ENCODE measurements around the gene IPCEF1. TPM values are rescaled to one million over a fixed set of nuclear protein-coding genes. Genes with fewer than 3 reads are reported as not detected.

IPCEF1 gene
- total and polyA plus RNA-seq, 2 experiments from 2014 or later = 0.80 TPM; not detected in 1

DNA sequence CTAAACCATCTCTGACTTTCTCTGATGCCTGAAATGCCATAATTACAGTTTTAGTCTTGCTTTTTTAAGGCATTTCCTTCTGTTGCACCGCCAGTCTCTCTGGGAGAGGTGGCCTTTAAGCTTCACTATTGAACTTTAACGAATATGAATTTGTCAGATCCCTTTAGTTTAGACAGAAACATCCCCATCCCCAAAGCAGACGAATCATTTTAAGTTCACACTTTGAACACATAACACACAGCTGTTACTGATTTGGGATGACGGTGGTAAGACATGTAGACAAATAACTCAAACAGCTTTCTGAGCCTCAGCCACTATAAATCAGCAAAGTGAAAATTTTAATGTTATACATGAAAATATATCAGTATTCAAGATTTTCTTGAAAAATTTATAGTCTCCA lies 7.2 kb upstream of the IPCEF1 start:
- no peaks in the 10 kb centered on the region for H3K27me3 ChIP-seq
- H4K20me1 ChIP-seq (ENCODE audit: insufficient read depth, poor library complexity, severe bottlenecking) = no peaks in the 10 kb centered on the region
- no peak overlapping the region for H3K27ac ChIP-seq
- H3K4me2 ChIP-seq = no peak overlapping the region
- H3K9me2 ChIP-seq (replicated peaks; ENCODE audit: insufficient read depth) = no peaks in the 10 kb centered on the region
- H3K4me1 ChIP-seq (ENCODE audit: insufficient read depth) = no peaks in the 10 kb centered on the region
- 63% methylated on average over 4 of the region's 4 CpGs for WGBS (ENCODE audit: low lambda C conversion rate, missing lambda C conversion rate)
- TF ChIP-seq EZH2phosphoT487 (IDR thresholded peaks at IDR 0.05; ENCODE audit: low read depth, severe bottlenecking, unreplicated experiment) (no peak), EZH2 (IDR thresholded peaks at IDR 0.05; ENCODE audit: borderline replicate concordance) (no peak)
- TF ChIP-seq, protein P1, sequence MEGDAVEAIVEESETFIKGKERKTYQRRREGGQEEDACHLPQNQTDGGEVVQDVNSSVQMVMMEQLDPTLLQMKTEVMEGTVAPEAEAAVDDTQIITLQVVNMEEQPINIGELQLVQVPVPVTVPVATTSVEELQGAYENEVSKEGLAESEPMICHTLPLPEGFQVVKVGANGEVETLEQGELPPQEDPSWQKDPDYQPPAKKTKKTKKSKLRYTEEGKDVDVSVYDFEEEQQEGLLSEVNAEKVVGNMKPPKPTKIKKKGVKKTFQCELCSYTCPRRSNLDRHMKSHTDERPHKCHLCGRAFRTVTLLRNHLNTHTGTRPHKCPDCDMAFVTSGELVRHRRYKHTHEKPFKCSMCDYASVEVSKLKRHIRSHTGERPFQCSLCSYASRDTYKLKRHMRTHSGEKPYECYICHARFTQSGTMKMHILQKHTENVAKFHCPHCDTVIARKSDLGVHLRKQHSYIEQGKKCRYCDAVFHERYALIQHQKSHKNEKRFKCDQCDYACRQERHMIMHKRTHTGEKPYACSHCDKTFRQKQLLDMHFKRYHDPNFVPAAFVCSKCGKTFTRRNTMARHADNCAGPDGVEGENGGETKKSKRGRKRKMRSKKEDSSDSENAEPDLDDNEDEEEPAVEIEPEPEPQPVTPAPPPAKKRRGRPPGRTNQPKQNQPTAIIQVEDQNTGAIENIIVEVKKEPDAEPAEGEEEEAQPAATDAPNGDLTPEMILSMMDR (IDR thresholded peaks at IDR 0.05; ENCODE audit: poor library complexity) = no peak
- H3K79me2 ChIP-seq = no peaks in the 10 kb centered on the region
- H2AFZ ChIP-seq = no peak overlapping the region
- H3K4me3 ChIP-seq = no peak overlapping the region
- H3K9me3 ChIP-seq (ENCODE audit: low read depth) = no peaks in the 10 kb centered on the region
- no peak for DNase-seq (ENCODE audit: low spot score)
- no peaks in the 10 kb centered on the region for H3K36me3 ChIP-seq (replicated peaks; ENCODE audit: insufficient read depth, low read depth)

DNA sequence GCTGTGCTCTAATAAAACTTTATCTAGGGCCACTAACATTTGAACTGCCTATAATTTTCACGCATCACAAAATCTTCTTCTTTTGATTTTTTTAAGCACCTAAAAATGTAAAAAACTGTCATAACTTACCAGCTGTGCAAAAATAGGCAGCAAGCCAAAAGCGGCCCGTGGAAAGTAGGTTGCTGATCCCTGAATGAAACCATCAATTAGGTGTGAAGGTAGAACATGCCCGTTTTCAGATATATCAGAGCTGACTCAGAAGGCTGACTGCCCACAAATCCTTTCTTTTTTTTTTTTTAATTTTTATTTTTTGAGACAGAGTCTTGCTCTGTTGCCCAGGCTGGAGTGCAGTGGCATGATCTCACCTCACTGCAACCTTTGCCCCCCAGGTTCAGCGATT lies 4.9 kb upstream of the IPCEF1 start:
- H3K36me3 ChIP-seq (replicated peaks; ENCODE audit: insufficient read depth, low read depth) = no peaks in the 10 kb centered on the region
- H3K4me1 ChIP-seq (ENCODE audit: insufficient read depth) = no peaks in the 10 kb centered on the region
- no peaks in the 10 kb centered on the region for H3K79me2 ChIP-seq
- no peaks in the 10 kb centered on the region for H3K9me2 ChIP-seq (replicated peaks; ENCODE audit: insufficient read depth)
- 85% methylated on average over 5 of the region's 5 CpGs for WGBS (ENCODE audit: low lambda C conversion rate, missing lambda C conversion rate)
- H4K20me1 ChIP-seq (ENCODE audit: insufficient read depth, poor library complexity, severe bottlenecking) = no peaks in the 10 kb centered on the region
- DNase-seq (ENCODE audit: low spot score) = no peak
- no peak overlapping the region for H3K27ac ChIP-seq
- no peaks in the 10 kb centered on the region for H3K9me3 ChIP-seq (ENCODE audit: low read depth)
- H3K4me3 ChIP-seq = no peak overlapping the region
- H3K27me3 ChIP-seq = no peaks in the 10 kb centered on the region
- H3K4me2 ChIP-seq = no peak overlapping the region
- TF ChIP-seq EZH2 (IDR thresholded peaks at IDR 0.05; ENCODE audit: borderline replicate concordance) = no peak
- no peak overlapping the region for H2AFZ ChIP-seq

DNA sequence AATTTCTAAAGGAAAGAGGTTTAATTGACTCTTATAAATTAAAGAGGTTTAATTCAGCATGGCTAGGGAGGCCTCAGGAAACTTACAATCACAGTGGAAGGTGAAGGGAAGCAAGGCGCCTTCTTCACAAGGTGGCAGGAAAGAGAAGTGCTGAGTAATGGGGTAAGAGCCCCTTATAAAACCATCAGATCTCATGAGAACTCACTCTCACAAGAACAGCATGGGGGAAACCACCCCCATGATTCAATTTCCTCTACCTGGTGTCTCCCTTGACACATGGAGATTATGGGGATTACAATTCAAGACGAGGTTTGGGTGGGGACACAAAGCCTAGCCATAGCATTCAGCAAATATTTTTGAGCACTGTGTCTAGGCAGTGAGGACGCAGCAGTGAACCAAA lies 3.9 kb upstream of the IPCEF1 start:
- H3K27me3 ChIP-seq = no peaks in the 10 kb centered on the region
- H3K79me2 ChIP-seq = no peaks in the 10 kb centered on the region
- no peak overlapping the region for H3K4me2 ChIP-seq
- H3K9me2 ChIP-seq (replicated peaks; ENCODE audit: insufficient read depth) = no peaks in the 10 kb centered on the region
- DNase-seq (ENCODE audit: low spot score) = no peak
- 90% methylated on average over 3 of the region's 3 CpGs for WGBS (ENCODE audit: low lambda C conversion rate, missing lambda C conversion rate)
- TF ChIP-seq, protein P1 (IDR thresholded peaks at IDR 0.05; ENCODE audit: poor library complexity) = no peak
- TF ChIP-seq EZH2 (IDR thresholded peaks at IDR 0.05; ENCODE audit: borderline replicate concordance) (no peak), EZH2phosphoT487 (IDR thresholded peaks at IDR 0.05; ENCODE audit: low read depth, severe bottlenecking, unreplicated experiment) (no peak)
- no peaks in the 10 kb centered on the region for H3K4me1 ChIP-seq (ENCODE audit: insufficient read depth)
- H4K20me1 ChIP-seq (ENCODE audit: insufficient read depth, poor library complexity, severe bottlenecking) = no peaks in the 10 kb centered on the region
- no peaks in the 10 kb centered on the region for H3K36me3 ChIP-seq (replicated peaks; ENCODE audit: insufficient read depth, low read depth)
- H2AFZ ChIP-seq = no peak overlapping the region
- no peak overlapping the region for H3K27ac ChIP-seq
- no peak overlapping the region for H3K4me3 ChIP-seq
- no peaks in the 10 kb centered on the region for H3K9me3 ChIP-seq (ENCODE audit: low read depth)

DNA sequence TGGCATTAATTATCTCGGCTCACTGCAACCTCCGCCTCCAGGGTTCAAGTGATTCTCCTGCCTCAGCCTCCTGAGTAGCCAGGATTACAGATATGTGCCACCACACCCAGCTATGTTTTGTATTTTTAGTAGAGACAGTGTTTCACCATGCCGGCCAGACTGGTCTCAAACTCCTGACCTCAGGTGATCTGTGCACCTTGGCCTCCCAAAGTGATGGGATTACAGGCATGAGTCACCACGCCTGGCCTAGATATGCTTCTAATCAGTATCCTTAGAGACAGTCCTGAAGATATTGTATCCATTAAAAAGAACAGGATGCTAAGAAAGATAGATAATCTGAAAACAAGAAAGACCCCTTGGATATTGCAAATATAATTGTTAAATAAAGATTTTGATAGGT lies 3.1 kb upstream of the IPCEF1 start:
- 76% methylated on average over 4 of the region's 4 CpGs for WGBS (ENCODE audit: low lambda C conversion rate, missing lambda C conversion rate)
- Histone ChIP-seq H3K4me3 (no peak overlapping the region), H3K9me2 (replicated peaks; ENCODE audit: insufficient read depth) (no peaks in the 10 kb centered on the region), H2AFZ (no peak overlapping the region), H3K36me3 (replicated peaks; ENCODE audit: insufficient read depth, low read depth) (no peaks in the 10 kb centered on the region), H3K27ac (no peak overlapping the region), H3K9me3 (ENCODE audit: low read depth) (no peaks in the 10 kb centered on the region), H4K20me1 (ENCODE audit: insufficient read depth, poor library complexity, severe bottlenecking) (no peaks in the 10 kb centered on the region), H3K4me1 (ENCODE audit: insufficient read depth) (no peaks in the 10 kb centered on the region), H3K79me2 (no peaks in the 10 kb centered on the region), H3K27me3 (no peaks in the 10 kb centered on the region), H3K4me2 (no peak overlapping the region)
- TF ChIP-seq EZH2phosphoT487 (IDR thresholded peaks at IDR 0.05; ENCODE audit: low read depth, severe bottlenecking, unreplicated experiment) (no peak), EZH2 (IDR thresholded peaks at IDR 0.05; ENCODE audit: borderline replicate concordance) (no peak)
- TF ChIP-seq, protein P1 (IDR thresholded peaks at IDR 0.05; ENCODE audit: poor library complexity) = no peak
- DNase-seq (ENCODE audit: low spot score) = no peak
